Hematopoietic multipotent progenitor cell treated with erythropoietin and hydrocortisone succinate and interleukin-3 and kit ligand, for 4 days (in vitro differentiated cells): ENCODE results near the gene CADM1.

Experiments
- DNase-seq: peaks from one replicate; pipeline ENCODE4 v3.0.0-alpha.2; 2015

The CADM1 gene

GRCh38 chr11:115515647-115516395, 11.6 kb upstream of the CADM1 start:
- DNase-seq, result no peak

- no peak for DNase-seq
Observed at GRCh38 chr11:115506954-115507675, 2.9 kb upstream of the CADM1 start.

- no peak for DNase-seq
Observed at GRCh38 chr11:115505175-115505574, 960 bp upstream of the CADM1 start.

- no peak for DNase-seq
Observed at GRCh38 chr11:115503886-115504275, 334 bp downstream of the CADM1 start.

GRCh38 chr11:115503083-115503885, 931 bp downstream of the CADM1 start:
- peak; percentile 38 for DNase-seq

GRCh38 chr11:115502636-115503082, 1.6 kb downstream of the CADM1 start:
- DNase-seq, result no peak

GRCh38 chr11:115501893-115502589, 2.2 kb downstream of the CADM1 start:
- peak; percentile 4 for DNase-seq

- DNase-seq, result no peak
Observed at GRCh38 chr11:115501502-115501892, 2.7 kb downstream of the CADM1 start.

- DNase-seq, result no peak
Observed at GRCh38 chr11:115500547-115501501, 3.4 kb downstream of the CADM1 start.

GRCh38 chr11:115499891-115500290, 4.3 kb downstream of the CADM1 start:
- no peak for DNase-seq

- DNase-seq, result no peak
Observed at GRCh38 chr11:115499241-115499799, 4.9 kb downstream of the CADM1 start.

- DNase-seq, result no peak
Observed at GRCh38 chr11:115498354-115498753, 5.9 kb downstream of the CADM1 start.

GRCh38 chr11:115497303-115497702, 6.9 kb downstream of the CADM1 start:
- DNase-seq, result no peak

GRCh38 chr11:115496892-115497291, 7.3 kb downstream of the CADM1 start:
- DNase-seq, result no peak

GRCh38 chr11:115493905-115494304, 10.3 kb downstream of the CADM1 start:
- no peak for DNase-seq

GRCh38 chr11:115493488-115493887, 10.7 kb downstream of the CADM1 start:
- no peak for DNase-seq

GRCh38 chr11:115489466-115489865, 14.7 kb downstream of the CADM1 start:
- DNase-seq, result no peak

GRCh38 chr11:115488945-115489344, 15.3 kb downstream of the CADM1 start:
- DNase-seq, result no peak

GRCh38 chr11:115481528-115481927, 22.7 kb downstream of the CADM1 start:
- no peak for DNase-seq

- DNase-seq, result no peak
Observed at GRCh38 chr11:115480611-115481010, 23.6 kb downstream of the CADM1 start.

GRCh38 chr11:115477410-115477809, 26.8 kb downstream of the CADM1 start:
- no peak for DNase-seq
